DND-41 (cell line): Measurements from ENCODE around the gene EXOC4.

Source experiments
- ATAC-seq: fragments of 200-7000 bp; cut with Tn5 transposase; 3 replicates; pipeline ENCODE4 v1.9.1; 2021; ENCODE audit warnings: low read depth; ENCODE audit not compliant: insufficient read depth
- DNase-seq: peaks from one replicate; pipeline ENCODE4 v3.0.0-alpha.2; 2020
- H2AFZ ChIP-seq: 2 replicates; pipeline ENCODE4 v1.6.0; 2012; ENCODE audit warnings: low read depth, low read length
- H3K27ac ChIP-seq: 2 replicates; pipeline ENCODE4 v1.5.1; 2012; ENCODE audit warnings: low read length, inconsistent platforms
- H3K27me3 ChIP-seq: fragments of 200-600 bp; sonication (generic); 2 replicates; pipeline ENCODE4 v1.6.0; 2012; ENCODE audit warnings: low read length, mild to moderate bottlenecking, inconsistent platforms; ENCODE audit not compliant: insufficient read depth, poor library complexity
- H3K36me3 ChIP-seq: 2 replicates; pipeline ENCODE4 v1.5.1; 2012; ENCODE audit warnings: low read length, inconsistent platforms; ENCODE audit not compliant: insufficient read depth
- H3K4me1 ChIP-seq: 2 replicates; pipeline ENCODE4 v1.5.1; 2012; ENCODE audit warnings: mild to moderate bottlenecking, low read length; ENCODE audit not compliant: insufficient read depth
- H3K4me2 ChIP-seq: 2 replicates; pipeline ENCODE4 v1.6.0; 2012; ENCODE audit warnings: mild to moderate bottlenecking, moderate library complexity, low read length, inconsistent platforms; ENCODE audit not compliant: insufficient read depth
- H3K4me3 ChIP-seq, 2 experiments: fragments of 200-600 bp in 1 of 2; shearing (Covaris generic) in 1 of 2; 2 replicates each; pipeline ENCODE4 v1.5.1; 2012 to 2016; ENCODE audit warnings: inconsistent platforms in 2 of 2, low read length in 2 of 2, mild to moderate bottlenecking in 2 of 2, low read depth in 1 of 2, moderate library complexity in 1 of 2
- H3K79me2 ChIP-seq: 2 replicates; pipeline ENCODE4 v1.6.0; 2012; ENCODE audit warnings: low read length, inconsistent platforms; ENCODE audit not compliant: insufficient read depth
- H3K9ac ChIP-seq: 2 replicates; pipeline ENCODE4 v1.6.0; 2012; ENCODE audit warnings: low read depth, mild to moderate bottlenecking, inconsistent platforms, low read length, moderate library complexity
- H3K9me3 ChIP-seq: 2 replicates; pipeline ENCODE4 v1.5.1; 2012; ENCODE audit warnings: low read length, moderate library complexity, mild to moderate bottlenecking, inconsistent platforms; ENCODE audit not compliant: insufficient read depth, severe bottlenecking
- H4K20me1 ChIP-seq: 2 replicates; pipeline ENCODE4 v1.6.0; 2012; ENCODE audit warnings: low read length; ENCODE audit not compliant: insufficient read depth
- CTCF ChIP-seq: IDR thresholded peaks from 2 replicates; pipeline ENCODE4 v1.5.1; 2012; ENCODE audit warnings: borderline replicate concordance, low read length, moderate library complexity, mild to moderate bottlenecking; ENCODE audit not compliant: poor library complexity, severe bottlenecking; ENCODE audit errors: extremely low read depth
- EZH2 ChIP-seq: IDR thresholded peaks from 3 replicates; pipeline ENCODE4 v1.6.1; 2012; ENCODE audit warnings: borderline replicate concordance, low read depth, mild to moderate bottlenecking, moderate library complexity, low read length, inconsistent platforms; ENCODE audit not compliant: severe bottlenecking

Gene EXOC4

GRCh38 chr7:134081695-134082094, 828.8 kb downstream of the EXOC4 start:
- DNase-seq (no peak), ATAC-seq (no peak)
- H3K36me3 ChIP-seq, result no peaks in the 10 kb centered on the region
- no peak overlapping the region for H3K9ac ChIP-seq
- no peaks in the 10 kb centered on the region for H3K27me3 ChIP-seq
- no peak for TF ChIP-seq EZH2
- no peak for TF ChIP-seq CTCF
- H3K4me1 ChIP-seq, result no peaks in the 10 kb centered on the region
- no peaks in the 10 kb centered on the region for H3K79me2 ChIP-seq
- H3K9me3 ChIP-seq, result no peaks in the 10 kb centered on the region
- no peaks in the 10 kb centered on the region for H4K20me1 ChIP-seq
- no peak overlapping the region for H3K27ac ChIP-seq
- H2AFZ ChIP-seq, result no peak overlapping the region
- no peak overlapping the region for H3K4me2 ChIP-seq
- H3K4me3 ChIP-seq, result no peak overlapping the region

- H3K9me3 ChIP-seq, result peaks cover 11% of the 10 kb centered on the region
- H4K20me1 ChIP-seq, result no peaks in the 10 kb centered on the region
- TF ChIP-seq EZH2, result no peak
- TF ChIP-seq CTCF, result no peak
- H3K4me1 ChIP-seq, result no peaks in the 10 kb centered on the region
- no peaks in the 10 kb centered on the region for H3K27me3 ChIP-seq
- no peak overlapping the region for H3K4me3 ChIP-seq
- H3K79me2 ChIP-seq, result no peaks in the 10 kb centered on the region
- no peak overlapping the region for H3K9ac ChIP-seq
- no peak overlapping the region for H3K27ac ChIP-seq
- DNase-seq, result no peak
- no peaks in the 10 kb centered on the region for H3K36me3 ChIP-seq
- H2AFZ ChIP-seq, result no peak overlapping the region
- no peak overlapping the region for H3K4me2 ChIP-seq
- ATAC-seq, result no peak
These were observed 831.0 kb downstream of the EXOC4 start for GRCh38 chr7:134083766-134084487.

GRCh38 chr7:134084488-134085144, 831.7 kb downstream of the EXOC4 start:
- no peak overlapping the region for H3K4me2 ChIP-seq
- no peak for DNase-seq
- no peak for ATAC-seq
- no peaks in the 10 kb centered on the region for H3K36me3 ChIP-seq
- no peak overlapping the region for H3K4me3 ChIP-seq
- no peak for TF ChIP-seq CTCF
- no peak for TF ChIP-seq EZH2
- peaks cover 18% of the 10 kb centered on the region for H3K9me3 ChIP-seq
- no peak overlapping the region for H3K9ac ChIP-seq
- no peaks in the 10 kb centered on the region for H3K79me2 ChIP-seq
- no peaks in the 10 kb centered on the region for H4K20me1 ChIP-seq
- no peak overlapping the region for H3K27ac ChIP-seq
- H3K27me3 ChIP-seq, result no peaks in the 10 kb centered on the region
- H3K4me1 ChIP-seq, result no peaks in the 10 kb centered on the region
- no peak overlapping the region for H2AFZ ChIP-seq
